ENCODE results near the gene ARRB2. TPM values are rescaled to one million over a fixed set of nuclear protein-coding genes. Genes with fewer than 3 reads are reported as not detected.
"Not testable (repeated sequence)": the region's sequence is repeated elsewhere in the genome, so short reads cannot be mapped to it uniquely, and the experiment has no call there.

ARRB2 gene
- total RNA-seq, 4 donors from 2014 or later, result 18.7 to 33.6 (median 28.5) TPM

DNA sequence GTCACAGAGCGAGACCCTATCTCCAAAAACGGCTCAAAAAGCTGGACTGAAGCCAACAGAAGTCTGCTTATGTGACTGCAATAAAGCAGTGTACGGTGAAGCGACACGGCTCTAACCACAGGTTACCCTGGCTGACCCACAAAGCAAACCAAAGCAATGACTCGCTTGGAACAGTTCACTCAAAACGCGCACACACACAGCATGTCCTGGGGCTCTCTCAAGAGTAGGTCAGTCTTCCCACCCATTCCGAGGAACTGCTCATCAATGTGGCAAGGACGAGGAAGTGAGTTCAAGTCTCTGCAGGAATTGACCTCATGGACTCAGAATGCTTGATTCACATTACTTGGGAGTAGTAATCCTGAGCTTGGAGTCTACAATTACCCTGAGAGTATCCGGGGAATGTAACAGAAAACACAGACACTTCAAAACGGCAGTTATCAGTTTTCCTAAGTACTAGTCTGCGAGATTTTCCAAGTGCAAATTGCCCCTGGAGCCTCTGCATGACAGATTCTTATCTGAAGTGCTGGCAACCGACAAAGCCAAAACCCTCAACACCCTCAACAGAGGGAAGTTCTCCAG is 31.9 kb upstream of the ARRB2 start:
- Histone ChIP-seq H3K4me3 (no peak overlapping the region), H3K9me3 (no peaks in the 10 kb centered on the region), H3K36me3 (peaks cover 0 to 95% of the 10 kb centered on the region in 2 donors), H3K4me1 (peaks cover 0 to 13% (median 0%) of the 10 kb centered on the region in 3 donors), H3K27me3 (no peaks in the 10 kb centered on the region), H3K27ac (no peak overlapping the region)
- TF ChIP-seq POLR2A (IDR thresholded peaks at IDR 0.05), result no peak
- TF ChIP-seq POLR2AphosphoS5 (IDR thresholded peaks at IDR 0.05), result no peak
- TF ChIP-seq CTCF (IDR thresholded peaks at IDR 0.05), result no peak
- ATAC-seq, result no peak
- WGBS, 2 donors (ENCODE audit: low coverage in 1 of 2), result 44 to 65% methylated on average over 7 to 12 of the region's 14 CpGs

DNA sequence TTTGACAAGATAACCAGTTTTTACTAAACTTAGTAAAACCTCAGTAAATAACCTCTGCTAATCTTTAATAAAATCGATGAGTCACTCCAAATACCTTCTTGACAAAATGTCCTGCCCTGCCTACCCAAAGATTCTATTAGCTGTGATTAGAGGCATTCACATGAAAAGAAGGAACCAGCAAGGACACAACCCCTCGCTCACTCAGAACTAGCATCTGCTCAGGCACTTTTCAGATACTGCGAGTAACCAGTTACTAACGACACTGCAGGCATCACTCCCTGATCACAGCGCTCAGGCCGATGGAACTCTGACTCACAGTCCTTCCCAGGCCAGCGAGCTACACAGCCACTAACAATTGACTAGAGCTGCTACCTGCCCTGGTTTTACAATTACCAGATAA is 30.8 kb upstream of the ARRB2 start:
- Histone ChIP-seq H3K36me3 (peaks cover 0 to 87% of the 10 kb centered on the region in 2 donors), H3K4me3 (no peak overlapping the region), H3K9me3 (no peaks in the 10 kb centered on the region), H3K27me3 (no peaks in the 10 kb centered on the region), H3K27ac (no peak overlapping the region), H3K4me1 (peaks cover 0 to 17% (median 0%) of the 10 kb centered on the region in 3 donors)
- ATAC-seq, result no peak
- TF ChIP-seq POLR2AphosphoS5 (IDR thresholded peaks at IDR 0.05), result no peak
- no peak for TF ChIP-seq CTCF (IDR thresholded peaks at IDR 0.05)
- no peak for TF ChIP-seq POLR2A (IDR thresholded peaks at IDR 0.05)
- TF ChIP-seq EP300 (IDR thresholded peaks at IDR 0.05), result no peak
- 69 to 100% methylated on average over 5 to 6 of the region's 7 CpGs for WGBS, 2 donors (ENCODE audit: low coverage in 1 of 2)

- not testable (repeated sequence) for H3K9me3 ChIP-seq
- peak overlapping the region; percentile 12 to 72 (median 65) for H3K27ac ChIP-seq
- 62 to 79% methylated on average over 2 to 3 of the region's 5 CpGs for WGBS, 2 donors (ENCODE audit: low coverage in 1 of 2)
These were observed 26.7 kb upstream of the ARRB2 start for GRCh38 chr17:4683739-4684138.

DNA sequence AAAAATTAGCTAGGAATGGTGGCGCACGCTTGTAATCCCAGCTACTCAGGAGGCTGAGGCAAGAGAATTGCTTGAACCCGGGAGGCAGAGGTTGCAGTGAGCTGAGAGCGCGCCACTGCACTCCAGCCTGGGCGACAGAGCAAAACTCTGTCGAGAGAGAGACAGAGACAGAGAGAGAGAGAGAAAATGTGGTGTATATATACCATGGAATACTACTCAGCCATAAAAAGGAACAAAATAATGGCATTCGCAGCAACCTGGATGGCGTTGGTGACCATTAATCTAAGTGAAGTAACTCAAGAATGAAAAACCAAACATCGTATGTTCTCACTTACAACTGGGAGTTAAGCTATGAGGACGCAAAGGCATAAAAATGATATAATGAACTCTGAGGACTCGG is 20.6 kb upstream of the ARRB2 start:
- not testable (repeated sequence) for H3K27me3 ChIP-seq, H3K4me3 ChIP-seq, H3K9me3 ChIP-seq, H3K27ac ChIP-seq, ATAC-seq
- peaks cover 0 to 44% of the 10 kb centered on the region in 2 donors for H3K36me3 ChIP-seq
- peaks cover 0 to 14% (median 0%) of the 10 kb centered on the region in 3 donors for H3K4me1 ChIP-seq
- WGBS, 2 donors (ENCODE audit: low coverage in 1 of 2), result 79 to 85% methylated on average over 6 to 12 of the region's 12 CpGs

More at GRCh38 chr17:4683739-4684138, 26.7 kb upstream of the ARRB2 start:
- peaks cover 0 to 65% of the 10 kb centered on the region in 2 donors for H3K36me3 ChIP-seq
- ATAC-seq, result peak; percentile 84
- not testable (repeated sequence) for H3K27me3 ChIP-seq, H3K4me1 ChIP-seq, H3K4me3 ChIP-seq

- H3K36me3 ChIP-seq, result peaks cover 0 to 38% of the 10 kb centered on the region in 2 donors
- WGBS, 2 donors (ENCODE audit: low coverage in 1 of 2), result 100% methylated on average over 1 of the region's 2 CpGs; no CpG with 5 or more reads in 1 of the 2 donors
- no peak for ATAC-seq
- peak overlapping the region in 2 of 4 donors; percentile 56 to 64 for H3K27ac ChIP-seq
- H3K27me3 ChIP-seq, result no peaks in the 10 kb centered on the region
- no peak overlapping the region for H3K4me3 ChIP-seq
- H3K4me1 ChIP-seq, result peaks cover 0 to 14% (median 0%) of the 10 kb centered on the region in 3 donors
- TF ChIP-seq CTCF (IDR thresholded peaks at IDR 0.05) (no peak), POLR2A (IDR thresholded peaks at IDR 0.05) (no peak), POLR2AphosphoS5 (IDR thresholded peaks at IDR 0.05) (no peak), EP300 (IDR thresholded peaks at IDR 0.05) (no peak)
- H3K9me3 ChIP-seq, result no peaks in the 10 kb centered on the region
These were observed 19.7 kb upstream of the ARRB2 start for GRCh38 chr17:4690745-4691144.

DNA sequence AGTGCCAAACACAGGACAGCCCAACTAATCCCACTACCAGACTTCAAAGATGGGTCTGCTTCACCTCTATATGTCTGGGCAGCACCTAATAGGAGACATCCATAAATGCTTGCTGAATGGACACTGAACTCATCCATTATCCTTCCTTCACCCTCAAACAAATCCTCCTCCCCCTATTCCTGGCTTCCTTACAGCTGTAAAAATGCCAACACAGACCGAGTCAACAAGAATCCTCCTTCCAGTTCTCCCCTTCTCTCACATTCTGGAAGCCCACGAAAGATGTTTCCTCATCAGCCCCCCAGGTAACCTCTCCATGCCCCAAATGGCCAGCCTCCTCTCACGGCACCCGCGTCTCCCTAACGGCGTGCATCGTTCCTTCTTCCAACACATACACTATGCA is 18.7 kb upstream of the ARRB2 start:
- H3K4me1 ChIP-seq, result peaks cover 0 to 14% (median 0%) of the 10 kb centered on the region in 3 donors
- H3K27me3 ChIP-seq, result no peaks in the 10 kb centered on the region
- 28 to 66% methylated on average over 7 to 8 of the region's 8 CpGs for WGBS, 2 donors (ENCODE audit: low coverage in 1 of 2)
- peak overlapping the region in 3 of 4 donors; percentile 37 to 64 (median 56) for H3K27ac ChIP-seq
- no peaks in the 10 kb centered on the region for H3K9me3 ChIP-seq
- TF ChIP-seq EP300 (IDR thresholded peaks at IDR 0.05) (no peak), POLR2A (IDR thresholded peaks at IDR 0.05) (no peak), CTCF (IDR thresholded peaks at IDR 0.05) (no peak), POLR2AphosphoS5 (IDR thresholded peaks at IDR 0.05) (no peak)
- ATAC-seq, result no peak
- H3K4me3 ChIP-seq, result no peak overlapping the region
- H3K36me3 ChIP-seq, result peaks cover 0 to 45% of the 10 kb centered on the region in 2 donors
